Activated CD4-positive, alpha-beta T cell treated with anti-CD3 and anti-CD28 coated beads for 1 hour (primary cell): ENCODE results near the gene SCUBE1.

Experiments used
- DNase-seq: peaks from one replicate; pipeline ENCODE4 v3.0.0-alpha.2; 2020

Gene SCUBE1

DNA sequence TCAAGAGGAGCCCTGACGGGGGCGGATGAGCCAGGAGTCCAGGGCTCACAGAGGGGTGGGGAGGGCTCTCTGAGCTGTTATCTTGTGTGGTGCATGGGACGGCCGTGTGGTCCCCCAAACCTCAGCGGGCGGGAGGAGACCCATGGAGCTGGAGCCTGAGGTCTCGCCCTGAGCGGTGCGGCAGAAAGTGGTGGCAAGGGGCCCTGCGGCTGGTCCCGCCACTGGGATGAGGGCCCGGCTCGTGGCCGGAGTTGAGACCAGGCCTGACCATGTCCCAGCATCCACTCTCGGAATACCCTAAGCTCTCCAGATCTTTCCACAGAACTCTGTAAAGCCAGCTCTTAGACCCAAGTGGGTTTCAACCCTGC is 133.7 kb downstream of the SCUBE1 start:
- DNase-seq = no peak

DNA sequence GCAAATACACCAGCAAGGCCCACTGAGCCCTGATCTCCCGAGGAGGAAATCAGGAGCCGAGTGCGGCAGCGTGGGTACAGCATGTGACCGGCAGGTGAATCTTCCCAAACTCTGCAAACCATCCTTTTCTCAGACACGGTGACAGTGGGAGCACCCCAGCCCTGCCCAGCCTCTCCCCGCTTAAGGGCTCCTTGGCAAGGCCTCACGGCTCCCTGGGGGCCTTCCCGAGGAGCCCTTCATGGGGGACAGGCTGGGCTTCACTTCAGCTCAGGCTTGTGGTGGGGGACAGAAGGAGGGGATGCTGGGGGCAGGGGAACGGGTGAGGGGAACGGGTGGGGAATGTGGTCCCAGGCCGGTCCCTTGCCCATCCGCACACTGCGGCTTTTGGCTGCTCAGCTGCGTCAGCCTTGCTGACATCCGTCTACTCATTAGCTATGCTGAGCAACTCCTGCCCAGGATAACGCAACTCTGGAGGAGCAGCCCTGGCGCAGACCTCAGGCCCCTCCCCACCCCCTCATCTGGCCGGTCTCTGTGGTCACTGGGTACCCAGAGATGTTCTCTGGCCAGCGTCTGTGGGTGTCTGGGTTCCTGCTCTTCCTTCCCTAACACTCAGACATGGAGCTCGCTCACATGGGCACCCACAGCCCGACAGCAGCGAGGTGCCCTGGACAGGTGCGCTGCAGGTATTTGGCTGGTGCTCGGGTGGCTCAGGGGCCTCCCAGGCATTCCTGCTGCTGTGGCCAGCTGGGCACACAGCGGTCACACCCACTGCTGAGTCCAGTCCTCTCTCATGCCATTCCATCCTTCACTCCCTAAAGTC is 134.3 kb downstream of the SCUBE1 start:
- no peak for DNase-seq

DNA sequence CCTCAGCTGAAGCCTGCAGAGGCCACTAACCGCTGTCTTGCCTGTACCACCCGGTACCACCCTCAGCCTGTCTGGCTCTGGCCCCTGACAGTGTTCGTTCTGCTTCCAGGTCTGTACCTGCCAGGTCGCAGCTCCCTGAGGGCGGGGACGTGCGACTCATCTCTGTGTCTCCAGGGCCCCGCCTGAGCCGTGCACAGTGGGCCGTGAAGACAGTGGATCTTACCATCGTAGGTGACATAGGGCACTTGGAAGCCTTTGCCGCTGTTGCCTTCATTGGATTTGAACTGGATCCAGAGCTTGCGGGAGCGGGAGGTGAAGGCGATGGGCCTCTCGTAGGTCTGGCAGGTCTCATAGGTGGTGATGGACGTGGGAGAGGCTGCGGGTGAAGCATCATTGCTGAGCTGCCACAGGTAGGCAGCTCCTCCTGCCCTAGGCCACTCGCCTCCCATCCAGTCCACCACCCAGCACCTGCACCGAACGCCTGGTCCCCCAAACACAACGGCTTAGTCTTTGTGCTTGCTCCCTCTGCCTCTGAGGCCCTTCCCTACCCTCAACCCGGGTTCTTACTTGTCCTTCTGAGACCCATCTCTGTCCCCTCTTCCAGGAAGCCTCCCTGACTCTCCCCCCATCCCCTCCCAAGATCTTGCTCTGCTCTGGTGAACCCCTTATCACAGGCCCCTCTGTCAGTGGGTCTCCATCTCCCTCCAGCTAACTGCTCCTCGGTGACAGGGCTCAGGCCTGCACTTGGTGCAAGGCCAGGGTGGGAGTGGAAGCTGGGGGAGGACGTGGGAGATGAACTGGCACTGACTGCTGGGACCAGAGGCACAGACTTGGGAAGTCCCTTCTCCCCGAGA is 135.1 kb downstream of the SCUBE1 start:
- DNase-seq = no peak

DNA sequence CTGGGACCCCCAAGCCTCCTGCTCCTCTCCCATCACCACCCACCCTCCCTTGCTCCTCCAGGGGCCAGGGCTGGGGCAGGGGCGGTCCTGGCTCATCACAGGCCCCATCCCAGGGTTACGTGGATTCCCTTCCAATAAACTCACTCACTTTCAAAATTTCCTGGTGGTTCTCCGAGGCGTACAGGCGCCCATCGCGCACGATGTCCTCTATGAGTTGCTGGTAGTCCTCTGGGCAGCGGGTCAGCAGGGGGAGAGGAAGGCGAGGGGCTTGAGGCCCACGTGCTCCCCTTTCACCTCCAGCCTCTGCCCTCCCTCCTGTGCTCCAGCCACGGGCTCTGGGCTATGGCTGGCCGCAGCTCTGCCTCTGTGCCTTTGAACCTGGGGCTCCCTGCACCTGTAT is 135.8 kb downstream of the SCUBE1 start:
- DNase-seq = no peak

DNA sequence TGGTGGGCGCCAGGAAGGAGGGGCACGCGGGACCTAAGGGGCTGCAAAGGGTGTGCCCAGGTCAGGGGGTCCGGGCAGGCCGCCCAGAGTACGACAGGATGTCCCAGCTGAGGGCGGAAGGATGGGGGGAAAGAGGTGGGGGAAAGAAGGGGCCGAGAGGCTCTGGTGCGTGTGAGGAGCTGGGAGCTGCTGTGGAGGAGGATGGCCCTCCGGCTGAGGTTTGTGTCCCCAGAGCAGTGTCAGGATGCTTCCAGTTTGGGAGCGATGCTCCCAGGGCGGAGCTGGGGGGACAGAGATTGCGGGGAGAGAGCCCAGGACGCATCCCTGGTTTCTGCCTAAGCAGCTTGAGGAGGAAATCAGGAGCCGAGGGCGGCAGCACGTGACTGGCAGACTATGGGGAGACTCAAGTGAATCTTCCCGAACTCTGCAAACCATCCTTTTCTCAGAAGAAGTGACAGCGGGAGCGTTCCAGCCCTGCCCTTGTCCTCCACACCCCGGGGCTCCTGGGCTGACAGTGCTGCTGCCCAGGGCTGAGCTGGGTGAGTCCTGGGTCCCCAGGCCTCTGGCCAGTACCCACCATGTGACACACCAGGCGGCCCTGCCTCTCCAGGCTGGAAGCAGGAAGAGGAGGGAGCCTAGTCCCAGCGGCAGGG is 136.5 kb downstream of the SCUBE1 start:
- no peak for DNase-seq

DNA sequence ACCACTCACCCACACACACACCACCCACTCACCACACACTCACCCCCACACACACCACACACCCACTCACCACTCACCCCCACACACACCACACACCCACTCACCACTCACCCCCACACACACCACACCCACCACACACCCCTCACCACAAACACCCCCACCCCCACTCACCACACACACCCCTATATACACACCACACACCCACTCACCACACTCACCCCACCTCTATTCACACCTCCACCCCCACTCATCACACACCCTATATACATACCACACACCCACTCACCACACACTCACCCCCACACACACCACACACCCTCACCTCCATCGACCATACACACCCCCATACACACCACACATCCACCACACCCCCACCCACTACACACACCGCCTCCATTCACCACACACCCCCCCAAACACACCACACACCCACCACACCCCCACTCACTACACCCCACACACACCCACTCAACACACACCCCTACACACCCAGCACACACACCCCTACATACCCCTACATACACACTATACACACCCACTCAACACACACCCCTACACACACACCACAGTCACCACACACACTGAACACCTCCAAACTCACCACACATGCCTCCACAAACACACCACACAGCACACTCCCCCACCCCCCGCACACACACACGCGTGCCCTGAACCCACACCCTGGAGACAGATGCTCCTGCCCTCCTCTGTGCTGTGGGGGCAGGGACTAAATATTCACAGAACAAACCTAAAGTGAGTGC is 137.2 kb downstream of the SCUBE1 start:
- DNase-seq = no peak

DNA sequence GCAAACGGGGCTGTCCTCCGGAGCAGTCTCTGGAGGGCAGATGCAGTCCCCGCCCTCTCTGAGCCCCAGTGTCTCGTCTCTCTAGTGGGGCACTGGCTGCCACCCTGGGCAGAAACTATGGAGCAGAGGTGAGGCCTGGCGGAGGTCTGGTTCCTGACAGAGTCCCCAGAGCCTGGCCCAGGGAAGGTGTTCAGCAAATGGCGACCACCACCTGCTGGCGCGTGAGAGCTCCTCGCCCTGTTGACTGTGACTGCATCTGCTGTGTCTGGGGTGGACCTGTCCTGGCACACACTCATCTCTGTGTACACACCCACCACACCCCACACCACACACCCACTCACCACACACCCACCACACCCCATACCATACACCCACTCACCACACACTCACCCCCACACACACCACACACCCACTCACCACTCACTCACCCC is 137.9 kb downstream of the SCUBE1 start:
- DNase-seq = no peak

DNA sequence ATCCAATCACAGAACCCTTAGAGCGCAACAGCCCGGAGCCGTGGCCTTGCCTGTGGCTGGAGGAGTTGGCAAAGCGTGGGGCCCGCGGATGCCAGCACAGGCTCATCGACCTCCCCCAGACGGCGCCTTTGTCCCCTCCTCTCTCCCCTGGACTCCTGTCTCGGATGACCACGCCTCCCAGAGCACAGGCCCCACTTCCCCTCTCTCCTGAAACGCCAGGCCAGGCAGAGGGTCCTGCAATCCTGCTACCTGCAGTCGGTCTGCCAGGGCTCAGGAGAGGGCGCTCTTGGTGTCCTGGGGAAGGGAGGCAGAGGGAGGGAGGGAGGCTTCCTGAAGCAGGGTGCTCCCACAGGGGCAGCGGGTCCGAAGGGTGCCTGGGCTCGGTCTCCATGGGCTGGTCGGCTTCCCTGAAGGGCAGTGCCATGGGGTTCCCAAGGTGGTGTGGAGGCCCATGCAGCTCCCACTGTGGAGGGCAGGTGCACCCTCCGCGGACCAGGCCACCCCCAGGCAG is 139.6 kb downstream of the SCUBE1 start:
- no peak for DNase-seq

DNA sequence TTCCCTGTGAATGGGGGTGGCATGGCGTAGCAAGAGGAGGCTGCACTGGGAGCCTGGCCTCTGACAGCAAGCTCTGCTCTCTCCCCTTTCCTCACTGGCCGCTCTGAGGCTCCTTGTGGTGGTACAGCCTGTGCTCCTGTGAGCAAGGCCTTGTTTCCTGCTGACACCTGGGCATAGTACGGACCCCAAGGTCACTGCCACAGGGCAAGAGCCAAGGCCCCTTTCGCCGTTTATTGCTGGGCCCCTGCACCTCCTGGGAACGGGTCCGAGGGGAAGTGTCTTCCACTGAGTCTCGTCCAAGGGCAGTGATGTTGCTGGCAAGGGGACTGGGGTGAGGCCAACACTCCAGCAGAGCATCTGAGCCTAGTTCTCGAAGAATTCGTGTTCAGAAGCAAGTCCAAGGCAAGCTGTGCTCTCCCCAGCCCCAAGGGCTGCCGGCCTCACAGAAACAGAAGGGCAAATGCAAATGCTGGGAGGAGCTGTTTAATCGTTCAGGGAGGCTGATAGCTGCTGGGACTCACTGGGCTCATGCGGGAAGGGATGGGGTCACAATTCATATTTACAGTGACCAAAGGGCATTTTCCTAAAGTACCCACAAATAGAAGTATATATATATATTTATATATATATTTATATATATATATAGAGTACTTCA is 140.3 kb downstream of the SCUBE1 start:
- no peak for DNase-seq

DNA sequence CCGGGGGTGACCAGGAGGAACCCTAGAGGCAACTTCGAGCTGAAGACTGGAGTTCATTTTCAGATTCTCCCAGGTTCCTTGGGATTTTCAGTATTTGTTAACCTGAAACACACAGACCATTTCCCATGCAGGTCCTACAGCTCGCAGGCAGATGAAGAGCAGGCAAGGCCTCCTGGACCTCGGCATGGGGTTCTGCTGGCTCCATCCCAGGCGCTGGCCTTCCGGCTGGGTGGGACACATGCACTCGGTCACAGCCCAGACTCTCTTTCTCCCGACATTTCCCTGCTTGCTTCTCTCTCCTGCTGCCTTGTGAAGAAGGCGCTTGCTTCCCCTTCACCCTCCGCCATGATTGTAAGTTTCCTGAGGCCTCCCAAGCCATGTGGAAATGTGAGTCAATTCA is 140.8 kb downstream of the SCUBE1 start:
- DNase-seq = no peak

DNA sequence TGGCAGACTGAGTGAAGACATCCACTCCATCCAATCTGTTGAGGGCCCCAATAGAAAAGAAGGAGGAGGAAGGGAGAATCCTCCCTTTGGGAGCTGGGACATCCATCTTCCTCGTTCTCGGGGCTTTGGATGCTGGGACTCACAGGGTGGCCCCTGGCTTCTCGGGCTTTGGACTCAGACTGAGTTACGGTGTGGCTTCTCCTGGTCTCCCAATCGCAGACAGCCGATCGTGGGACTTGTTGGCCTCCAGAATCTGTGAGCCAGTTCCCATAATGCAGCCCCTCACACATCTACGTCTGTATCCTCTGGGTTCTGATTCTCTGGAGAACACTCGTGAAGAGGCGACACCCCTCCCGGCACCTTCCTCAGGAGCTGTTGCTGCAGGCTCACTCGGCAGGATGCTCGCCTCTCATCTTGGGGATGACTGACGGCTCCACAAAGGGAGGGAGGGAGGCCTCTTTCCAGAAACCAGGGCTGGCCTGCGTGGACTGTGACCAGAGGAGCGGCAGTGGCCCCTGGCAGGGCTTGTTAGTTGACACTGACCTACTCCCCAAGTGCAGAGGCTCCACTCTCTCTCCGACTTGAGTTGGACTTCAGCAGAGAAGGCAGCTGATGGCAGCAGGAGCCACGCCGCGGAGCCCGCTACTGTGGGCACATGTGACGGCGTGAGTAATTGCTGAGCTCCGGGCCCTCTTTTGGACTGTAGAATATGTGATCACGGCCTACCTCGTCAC is 141.5 kb downstream of the SCUBE1 start:
- no peak for DNase-seq

DNA sequence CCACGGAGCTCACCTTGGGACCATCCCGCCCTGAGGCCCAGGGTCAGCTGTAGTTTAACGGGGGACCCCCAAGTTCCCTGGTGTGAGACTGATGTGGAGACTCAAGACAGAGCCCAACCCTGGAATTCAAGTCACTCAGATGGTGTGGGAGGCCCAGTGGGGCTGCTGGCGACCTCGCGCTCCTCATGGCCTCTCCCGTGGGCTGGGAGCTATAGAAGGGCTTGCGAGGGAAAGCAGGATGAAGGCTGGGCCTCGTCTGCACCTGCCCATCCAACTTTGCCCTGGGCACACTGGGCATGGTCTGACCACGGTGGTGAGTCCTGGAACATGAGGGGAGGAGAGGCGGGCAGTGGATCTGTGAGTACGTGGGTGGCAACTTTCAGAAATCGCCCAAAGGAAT is 142.6 kb downstream of the SCUBE1 start:
- DNase-seq = no peak

DNA sequence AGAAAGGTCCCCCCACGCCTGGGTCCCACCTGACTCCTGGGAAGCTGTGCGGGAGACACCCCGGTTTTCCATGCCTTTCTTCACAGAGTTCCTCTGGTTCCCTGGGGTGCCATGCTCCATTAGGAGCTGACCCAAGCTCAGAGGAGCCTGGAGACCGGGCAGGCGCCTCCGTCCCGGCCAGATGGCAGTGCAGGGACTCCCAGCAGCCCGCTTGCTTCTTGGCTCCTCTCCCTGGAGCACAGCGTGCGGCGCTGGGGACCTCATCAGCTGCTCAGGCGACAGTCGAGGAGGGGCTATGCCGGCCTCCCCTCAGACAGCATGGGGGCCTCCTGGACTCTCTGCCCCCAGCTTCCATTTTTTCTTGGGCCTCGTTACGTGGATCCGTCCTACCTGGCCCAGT is 143.1 kb downstream of the SCUBE1 start:
- no peak for DNase-seq

DNA sequence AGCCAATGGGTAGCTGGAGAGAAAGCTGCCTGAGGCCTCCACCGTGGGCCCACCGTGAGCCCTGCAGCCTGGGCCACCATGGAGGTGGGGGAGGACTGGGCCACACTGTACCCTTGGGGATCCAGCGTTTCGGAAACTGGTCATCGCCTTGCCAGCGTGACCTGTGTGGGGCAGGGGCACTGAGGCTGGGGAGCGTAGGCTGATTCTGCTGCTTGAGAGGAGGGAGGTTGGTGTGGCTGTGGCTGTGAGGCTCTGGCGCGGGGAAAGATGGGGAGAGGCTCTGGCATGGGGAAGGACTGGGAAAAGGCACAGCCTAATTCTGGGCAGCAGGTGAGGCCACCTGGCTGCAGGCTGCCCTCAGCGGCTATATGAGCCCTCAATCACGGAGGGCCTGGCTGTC is 143.6 kb downstream of the SCUBE1 start:
- DNase-seq = no peak

DNA sequence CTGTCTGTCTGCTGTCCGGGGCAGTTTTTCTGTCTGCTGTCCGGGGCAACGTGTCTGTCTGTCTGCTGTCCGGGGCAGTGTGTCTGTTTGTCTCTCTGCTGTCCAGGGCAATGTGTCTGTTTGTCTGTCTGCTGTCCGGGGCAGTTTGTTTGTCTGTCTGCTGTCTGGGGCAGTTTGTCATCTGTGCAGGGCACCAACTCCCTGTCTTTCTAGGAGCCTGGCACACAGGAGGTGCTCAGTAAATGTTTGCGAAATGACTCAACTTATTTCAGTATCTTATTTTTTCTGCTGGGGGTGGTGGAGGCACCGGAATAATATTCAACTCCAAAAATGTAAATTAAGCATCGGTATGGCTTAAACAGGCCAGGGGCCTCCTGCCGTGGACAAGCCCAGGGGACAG is 144.2 kb downstream of the SCUBE1 start:
- DNase-seq = no peak

DNA sequence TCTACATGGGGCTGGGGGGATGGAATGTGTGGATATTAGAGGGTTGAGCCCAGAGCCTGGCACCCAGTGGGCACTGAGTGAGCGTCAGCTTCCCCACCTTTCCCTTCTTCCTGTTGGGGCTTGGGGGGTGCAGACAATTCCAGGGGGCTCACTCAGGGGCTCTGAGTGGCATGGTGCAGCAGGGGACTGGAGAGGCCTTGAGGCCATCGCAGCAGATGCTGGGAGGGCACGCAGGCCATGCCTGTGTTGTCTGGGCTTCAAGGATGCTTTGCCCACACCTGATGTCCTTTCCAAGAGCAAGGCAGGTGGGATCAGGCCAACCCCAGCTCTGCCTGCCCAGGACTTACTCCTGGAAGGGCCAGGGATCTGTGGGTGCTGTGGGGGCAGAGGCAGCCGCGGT is 145.0 kb downstream of the SCUBE1 start:
- no peak for DNase-seq

DNA sequence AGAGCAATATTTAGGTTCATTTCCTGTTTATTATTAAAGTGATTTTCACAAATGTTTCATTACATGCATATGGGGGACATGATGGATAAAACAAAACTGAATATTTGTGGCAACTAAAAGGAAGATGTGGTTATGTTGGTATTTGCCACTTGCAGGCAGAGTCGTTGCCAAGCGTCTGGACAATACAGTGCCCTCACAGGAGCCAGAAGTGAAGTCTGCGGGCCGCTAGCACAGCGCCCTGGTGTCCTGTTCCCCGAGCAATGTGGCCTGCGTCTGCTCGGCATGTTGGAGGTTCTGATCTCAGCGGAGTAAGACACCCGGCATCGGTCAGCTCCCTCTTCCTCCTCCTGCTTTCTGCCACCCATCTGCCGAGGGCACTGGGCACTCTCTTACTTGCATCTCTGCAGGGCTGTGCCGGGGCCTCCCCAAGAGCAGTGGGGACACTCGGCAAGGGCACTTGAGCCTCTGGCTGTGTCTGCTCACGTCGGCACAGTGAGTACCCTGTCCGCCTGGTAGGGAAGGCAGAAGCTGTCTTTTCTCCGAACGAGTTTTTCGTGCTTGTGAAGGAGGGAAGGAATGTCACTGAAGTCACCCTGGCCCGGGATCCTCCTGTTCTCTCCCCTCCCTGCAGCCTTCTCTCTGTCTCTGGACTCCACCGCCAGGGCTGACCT is 145.8 kb downstream of the SCUBE1 start:
- no peak for DNase-seq

DNA sequence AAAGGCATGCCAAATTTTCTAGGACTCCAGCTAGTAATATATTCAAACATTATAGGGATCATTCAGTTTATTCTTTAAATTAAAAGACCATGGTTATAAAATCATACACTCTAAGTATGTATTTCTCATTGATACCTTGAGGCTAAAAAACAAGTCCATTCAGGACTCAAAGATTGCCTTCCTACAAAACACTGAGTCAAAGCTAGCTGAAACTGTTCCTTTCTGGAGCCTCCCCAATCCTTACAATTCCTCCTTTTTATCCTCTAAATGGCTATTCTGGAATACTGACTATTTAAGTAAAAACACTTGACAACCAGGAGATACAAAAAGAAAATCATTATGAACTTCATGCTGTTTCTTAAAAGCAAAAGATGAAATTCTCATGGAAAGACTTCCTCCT is 151.3 kb downstream of the SCUBE1 start:
- no peak for DNase-seq

DNA sequence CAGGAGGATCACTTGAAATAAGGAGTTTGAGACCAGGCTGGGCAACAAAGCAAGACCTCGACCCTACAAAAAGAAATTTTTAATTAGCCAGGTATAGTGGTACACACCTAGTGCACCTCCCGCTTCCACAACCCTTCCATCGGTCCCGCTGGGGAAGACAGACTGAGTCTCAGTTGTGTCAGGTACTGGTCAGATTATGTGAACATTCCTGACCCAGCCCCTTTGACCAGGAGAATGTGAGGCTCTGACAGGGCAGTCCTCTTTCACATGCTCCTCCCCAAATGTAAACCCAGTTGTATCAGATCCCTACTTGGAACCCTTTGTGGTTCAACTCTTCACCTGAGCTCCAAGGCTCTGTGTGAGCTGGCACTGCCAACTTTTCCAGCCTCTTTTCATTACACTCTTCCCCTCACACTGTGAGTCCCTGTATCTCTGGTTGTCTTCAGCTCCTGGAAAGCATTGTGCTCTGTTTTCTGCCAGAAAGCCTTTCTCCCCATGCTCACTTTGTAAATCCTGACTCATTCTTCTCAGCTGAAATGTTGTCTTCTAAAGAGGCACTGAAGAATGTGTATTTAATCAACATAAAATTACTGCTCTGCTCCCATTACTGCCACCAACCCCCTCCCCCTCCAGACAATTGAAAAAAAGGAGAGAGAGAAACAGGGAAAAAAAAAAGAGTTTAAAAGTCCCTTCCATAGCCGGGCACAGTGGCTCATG is 154.2 kb downstream of the SCUBE1 start:
- no peak for DNase-seq
